Activated T-helper 1 cell treated with Interleukin-2 at 50 U/mL for 16 hours (primary cell): ENCODE data around the gene ZNF768.
"Not testable (repeated sequence)": the region's sequence is repeated elsewhere in the genome, so short reads cannot be mapped to it uniquely, and the experiment has no call there.

Experiments
- DNase-seq: peaks from one replicate; pipeline ENCODE4 v3.0.0-alpha.2; 2020; ENCODE audit warnings: low read depth

ZNF768 gene

DNA sequence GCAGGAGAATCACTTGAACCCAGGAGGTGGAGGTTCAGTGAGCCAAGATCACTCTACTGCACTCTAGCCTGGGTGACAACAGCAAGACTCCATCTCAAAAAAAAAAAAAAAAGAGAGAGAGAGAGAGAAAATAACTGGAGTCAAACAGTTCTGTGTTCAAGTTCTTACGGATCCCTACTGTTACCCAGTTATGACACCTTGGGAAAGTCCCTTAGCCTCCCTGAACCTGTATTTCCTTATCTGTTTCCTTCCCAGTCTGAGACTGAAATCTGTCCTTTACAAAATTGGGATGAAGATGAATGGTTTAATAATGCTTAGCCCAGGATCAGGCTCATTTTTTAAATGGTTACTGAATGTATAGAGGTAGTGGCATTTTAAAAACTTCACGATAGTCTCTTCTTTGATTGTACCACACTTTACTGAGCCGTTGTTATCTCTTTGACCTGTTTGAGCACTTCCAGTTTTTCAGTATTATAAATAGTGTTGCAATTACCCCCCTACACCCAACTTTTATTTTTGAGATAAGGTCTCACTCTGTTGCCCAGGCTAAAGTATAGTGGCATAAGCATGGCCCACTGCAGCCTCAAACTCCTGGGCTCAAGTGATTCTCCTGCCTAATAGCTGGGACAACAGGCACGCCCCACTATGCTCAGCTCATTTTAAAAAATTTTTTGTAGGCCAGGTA is 17.1 kb downstream of the ZNF768 start:
- no peak for DNase-seq

DNA sequence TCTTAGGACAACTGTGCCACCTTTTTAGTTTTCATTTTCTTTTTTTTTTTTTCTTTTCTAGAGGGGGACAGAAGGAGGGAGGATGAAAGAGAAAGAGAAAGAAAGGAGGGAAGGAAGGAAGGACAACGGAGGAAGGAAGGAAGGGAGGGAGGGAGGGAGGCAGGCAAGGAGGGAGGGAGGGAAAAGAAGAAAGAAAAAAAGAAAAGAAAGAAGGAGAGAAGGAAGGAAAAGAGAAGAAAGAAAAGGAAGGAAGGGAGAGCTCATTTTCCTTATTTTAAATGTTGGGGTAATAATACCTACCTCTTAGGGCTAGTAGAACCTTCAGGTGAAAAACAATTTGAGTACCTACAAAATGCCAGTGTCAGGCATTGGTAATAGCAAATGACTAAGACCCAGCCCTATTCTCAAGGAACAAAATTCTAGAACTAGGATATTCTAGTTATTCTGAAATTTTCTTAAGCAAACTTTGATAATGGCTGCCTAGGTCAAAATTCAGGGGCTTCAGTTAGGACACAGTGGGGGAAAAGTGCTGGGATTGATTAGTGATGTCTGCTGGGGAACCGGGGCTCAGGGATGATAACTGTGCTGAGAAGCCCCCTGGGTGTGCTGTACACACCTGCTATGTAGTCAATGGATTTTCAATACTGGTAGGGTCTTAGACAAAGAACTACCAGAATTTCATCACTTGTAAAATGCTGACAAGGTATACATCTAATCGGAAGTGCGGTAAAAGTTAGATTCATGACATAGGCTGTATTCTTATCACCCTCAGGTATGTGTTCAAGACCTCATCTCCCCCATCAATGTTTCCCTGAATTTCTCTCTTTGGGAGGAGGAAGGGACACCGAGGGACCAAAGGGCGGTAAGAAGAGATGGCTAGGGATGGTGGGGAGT is 22.7 kb downstream of the ZNF768 start:
- DNase-seq: no peak

DNA sequence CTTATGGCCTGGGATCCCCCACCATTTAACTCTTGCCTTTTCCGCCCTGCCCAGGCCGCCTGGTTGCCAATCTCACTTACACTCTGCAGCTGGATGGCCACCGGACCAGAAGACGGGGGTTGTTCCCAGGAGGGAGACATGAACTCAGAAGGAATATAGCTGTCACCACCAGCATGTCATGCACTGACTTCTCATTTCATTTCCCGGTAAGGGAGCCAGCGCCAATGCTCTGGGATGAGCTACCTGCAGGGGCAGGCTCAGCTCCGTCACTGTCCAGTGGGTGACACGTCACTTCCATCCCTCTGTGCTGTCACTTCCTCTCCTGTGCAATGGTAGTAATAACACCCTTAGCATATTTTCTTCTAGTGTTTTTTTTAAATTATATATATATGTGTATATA is 27.1 kb downstream of the ZNF768 start:
- no peak for DNase-seq

DNA sequence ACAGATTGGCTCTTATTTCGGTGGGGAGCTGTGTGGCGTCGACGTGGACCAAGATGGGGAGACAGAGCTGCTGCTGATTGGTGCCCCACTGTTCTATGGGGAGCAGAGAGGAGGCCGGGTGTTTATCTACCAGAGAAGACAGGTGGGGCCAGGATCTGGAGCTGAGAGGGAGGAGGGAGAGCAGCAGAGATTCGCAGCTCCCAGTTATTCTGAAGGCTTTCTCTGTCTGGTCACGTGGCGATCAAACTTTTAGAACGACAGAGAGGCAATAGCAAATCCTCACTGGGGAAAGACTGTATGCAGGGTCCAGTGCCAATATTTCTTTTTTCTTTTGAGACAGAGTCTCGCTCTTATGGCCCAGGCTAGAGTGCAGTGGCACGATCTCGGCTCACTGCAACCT is 31.7 kb downstream of the ZNF768 start:
- DNase-seq: no peak

DNA sequence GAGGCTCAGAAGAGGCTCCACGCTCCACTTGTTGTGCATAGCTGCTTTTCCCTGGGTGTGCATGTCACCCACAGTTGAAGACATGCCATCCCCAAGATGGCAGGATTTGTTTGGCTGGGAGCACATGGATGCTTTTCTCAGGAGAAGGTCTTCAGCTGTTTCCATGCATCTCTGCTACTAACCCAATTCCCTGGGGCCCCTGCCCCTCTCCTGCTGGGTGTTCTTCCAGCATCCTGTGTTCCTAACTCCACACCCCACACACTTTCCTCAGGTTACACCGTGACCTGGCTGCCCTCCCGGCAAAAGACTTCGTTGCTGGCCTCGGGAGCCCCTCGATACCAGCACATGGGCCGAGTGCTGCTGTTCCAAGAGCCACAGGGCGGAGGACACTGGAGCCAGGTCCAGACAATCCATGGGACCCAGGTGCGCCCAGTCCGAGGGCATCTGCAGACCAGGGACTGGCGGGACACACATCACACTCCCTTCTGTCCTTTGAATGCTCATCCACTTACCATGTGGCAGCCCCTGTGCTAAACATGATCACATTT is 32.4 kb downstream of the ZNF768 start:
- no peak for DNase-seq

DNA sequence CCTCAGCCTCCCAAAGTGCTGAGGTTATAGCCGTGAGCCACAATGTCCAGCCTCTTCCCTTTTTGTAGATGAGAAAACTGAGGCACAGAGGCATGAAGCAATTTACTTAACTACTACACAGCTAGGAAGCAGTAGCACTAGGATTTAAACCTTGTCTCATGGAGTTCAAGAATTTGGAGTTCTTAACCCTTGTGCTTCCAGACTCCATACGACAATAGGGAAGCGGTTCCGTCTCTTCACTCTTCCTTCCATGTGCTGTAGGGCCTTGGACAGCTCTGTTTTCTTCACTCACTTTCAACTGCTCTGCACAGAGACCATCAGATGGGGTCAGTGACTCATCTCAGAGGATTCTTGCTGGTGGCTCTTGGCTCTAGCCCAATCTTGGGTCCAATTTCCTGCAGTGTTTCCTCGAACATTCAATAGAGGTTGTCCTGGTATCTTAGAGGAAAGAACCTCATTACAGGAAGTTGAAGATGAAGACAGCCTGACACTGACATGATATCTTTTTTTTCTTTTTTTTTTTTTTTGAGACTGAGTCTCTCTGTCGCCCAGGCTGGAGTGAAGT is 34.5 kb downstream of the ZNF768 start:
- peak; percentile 13 for DNase-seq

DNA sequence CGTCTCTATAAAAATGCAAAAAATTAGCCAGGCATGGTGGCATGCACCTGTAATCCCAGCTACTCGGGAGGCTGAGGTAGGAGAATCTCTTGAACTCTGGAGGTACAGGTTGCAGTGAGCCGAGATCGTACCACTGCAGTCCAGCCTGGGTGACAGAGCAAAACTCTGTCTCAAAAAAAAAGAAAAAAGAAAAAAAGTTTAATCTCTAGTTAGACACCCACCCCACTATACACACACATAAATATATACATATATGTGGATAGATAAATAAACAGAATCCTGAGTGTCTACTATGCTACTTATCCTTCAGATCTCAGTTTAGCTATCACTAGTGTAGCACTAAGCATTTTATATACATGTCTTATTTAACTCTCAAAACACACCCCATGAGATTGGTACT is 35.1 kb downstream of the ZNF768 start:
- no peak for DNase-seq

DNA sequence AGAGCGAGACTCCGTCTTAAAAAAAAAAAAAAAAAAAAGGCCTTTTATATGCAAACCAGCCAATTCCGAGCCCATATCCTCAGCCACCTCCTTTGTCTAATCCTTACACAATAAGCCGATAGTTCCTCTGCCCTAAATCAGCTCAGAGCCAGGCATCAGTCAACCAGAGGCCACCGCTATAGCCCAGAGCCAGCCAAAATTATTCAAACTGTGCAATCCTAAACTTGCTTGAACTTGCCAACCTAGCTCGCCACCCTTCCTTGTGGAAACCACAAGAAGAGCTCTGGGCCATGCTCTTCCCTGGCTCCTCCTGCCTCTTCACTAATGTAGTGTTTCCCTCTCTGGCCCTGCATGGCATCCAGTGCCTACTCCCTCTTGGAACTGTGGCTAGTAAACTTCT is 36.2 kb downstream of the ZNF768 start:
- no peak for DNase-seq

DNA sequence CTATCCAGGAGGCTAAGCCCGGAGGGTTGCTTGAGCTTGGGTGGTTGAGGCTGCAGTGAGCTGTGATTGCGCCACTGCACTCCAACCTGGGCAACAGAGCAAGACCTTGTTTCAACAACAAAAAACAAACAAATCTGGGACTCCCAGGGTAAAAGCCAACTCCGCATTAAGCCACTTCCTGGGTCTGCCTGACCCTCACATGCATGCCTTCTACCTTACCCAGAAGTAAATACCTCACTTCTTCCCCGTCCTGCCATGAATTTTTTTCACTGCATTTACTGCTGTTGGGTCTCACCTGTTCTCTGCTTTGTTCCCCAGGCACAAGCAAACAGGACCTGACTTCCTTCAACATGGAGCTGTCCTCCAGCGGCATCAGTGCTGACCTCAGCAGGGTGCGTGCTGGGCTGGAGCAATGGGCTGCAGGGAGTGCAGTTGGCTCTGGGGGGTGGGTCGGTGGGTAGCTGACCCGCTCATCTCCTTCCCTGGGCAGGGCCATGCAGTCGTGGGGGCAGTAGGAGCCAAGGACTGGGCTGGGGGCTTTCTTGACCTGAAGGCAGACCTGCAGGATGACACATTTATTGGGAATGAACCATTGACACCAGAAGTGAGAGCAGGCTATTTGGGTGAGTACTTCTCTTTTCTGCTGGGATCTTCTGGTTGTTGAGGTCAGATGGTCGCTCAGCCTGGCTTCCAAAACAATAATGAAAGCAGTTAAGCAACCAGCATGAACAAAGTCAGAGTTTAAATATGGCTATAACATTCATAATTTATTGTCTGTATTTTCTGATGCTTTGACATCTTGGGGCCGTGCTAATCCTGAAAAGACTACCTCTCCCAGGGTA is 37.4 kb downstream of the ZNF768 start:
- DNase-seq: no peak

DNA sequence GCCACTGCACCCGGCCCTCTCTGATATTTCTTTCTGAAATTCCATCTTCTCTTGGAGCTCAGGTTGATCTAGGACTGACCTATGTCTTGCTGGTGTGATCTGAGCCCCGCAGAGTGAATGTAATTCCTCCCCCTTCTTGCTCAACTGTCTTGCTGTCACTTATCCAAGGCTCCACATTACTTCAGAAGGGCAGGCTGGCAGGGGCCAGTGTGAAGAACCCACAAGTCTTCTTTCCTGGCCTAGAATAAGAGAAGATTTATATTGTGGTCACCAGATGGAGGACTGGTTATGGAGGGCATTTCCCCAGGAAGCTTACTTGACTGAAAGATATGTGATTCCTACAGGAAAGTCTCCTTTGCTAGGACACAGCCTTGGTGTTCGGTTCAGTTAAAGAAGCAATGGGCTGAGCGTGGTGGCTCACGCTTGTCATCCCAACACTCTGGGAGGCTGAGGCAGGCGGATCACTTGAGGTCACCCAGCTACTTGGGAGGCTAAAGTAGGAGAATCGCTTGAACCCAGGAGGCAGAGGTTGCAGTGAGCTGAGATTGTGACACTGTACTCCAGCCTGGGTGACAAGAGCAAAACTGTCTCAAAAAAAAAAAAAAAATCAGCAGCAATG is 40.4 kb downstream of the ZNF768 start:
- no peak for DNase-seq

DNA sequence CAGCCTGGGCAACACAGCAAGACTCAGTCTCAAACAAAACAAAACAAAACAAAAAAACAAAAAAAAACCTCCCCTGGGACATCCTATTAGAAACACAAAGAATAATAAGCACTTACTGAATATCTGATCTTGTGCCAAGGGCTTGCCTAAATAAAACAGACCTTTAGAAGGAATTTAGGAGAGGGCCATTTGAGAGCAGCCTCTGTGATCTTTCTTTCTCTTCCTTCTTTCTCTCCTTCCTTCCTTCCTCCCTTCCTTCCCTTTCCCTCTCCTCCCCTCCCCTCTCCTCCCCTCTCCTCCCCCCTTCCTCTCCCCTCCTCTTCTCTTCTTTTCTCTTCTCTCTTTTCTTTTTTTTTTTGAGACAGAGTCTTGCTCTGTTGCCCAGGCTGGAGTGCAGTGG is 41.5 kb downstream of the ZNF768 start:
- no peak for DNase-seq

DNA sequence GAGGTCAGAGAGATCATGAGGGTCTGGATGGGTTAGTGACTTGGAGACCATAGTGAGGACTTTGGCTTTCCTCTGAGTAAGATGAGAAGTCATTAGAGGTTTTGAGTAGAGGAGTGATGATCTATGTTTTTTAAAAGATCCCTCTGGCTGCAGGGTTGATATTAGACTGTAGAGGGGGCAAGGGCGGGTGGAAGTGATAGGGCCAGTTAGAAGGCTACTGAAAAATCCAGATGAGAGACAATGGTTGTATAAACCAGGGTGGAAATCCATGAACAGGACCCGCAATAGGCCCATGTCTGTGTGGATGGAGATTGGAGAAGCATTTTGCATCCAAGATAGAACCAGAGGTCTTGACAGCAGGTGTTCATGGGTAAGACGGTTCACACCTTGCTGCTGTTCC is 44.0 kb downstream of the ZNF768 start:
- DNase-seq: no peak

DNA sequence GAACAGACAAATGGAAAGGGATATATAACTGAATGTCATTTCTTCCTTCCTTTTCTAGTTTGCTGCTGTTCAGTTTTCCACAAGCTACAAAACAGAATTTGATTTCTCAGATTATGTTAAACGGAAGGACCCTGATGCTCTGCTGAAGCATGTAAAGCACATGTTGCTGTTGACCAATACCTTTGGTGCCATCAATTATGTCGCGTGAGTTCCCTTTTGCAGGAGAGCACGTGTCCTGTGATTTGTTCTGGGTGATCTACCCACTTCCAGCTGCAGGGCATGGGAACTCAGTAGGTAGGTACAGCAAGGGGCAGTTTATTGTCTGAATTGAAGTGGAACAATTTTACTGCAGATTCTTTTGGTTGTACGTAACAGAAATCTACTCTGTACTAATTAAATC is 45.0 kb downstream of the ZNF768 start:
- no peak for DNase-seq

DNA sequence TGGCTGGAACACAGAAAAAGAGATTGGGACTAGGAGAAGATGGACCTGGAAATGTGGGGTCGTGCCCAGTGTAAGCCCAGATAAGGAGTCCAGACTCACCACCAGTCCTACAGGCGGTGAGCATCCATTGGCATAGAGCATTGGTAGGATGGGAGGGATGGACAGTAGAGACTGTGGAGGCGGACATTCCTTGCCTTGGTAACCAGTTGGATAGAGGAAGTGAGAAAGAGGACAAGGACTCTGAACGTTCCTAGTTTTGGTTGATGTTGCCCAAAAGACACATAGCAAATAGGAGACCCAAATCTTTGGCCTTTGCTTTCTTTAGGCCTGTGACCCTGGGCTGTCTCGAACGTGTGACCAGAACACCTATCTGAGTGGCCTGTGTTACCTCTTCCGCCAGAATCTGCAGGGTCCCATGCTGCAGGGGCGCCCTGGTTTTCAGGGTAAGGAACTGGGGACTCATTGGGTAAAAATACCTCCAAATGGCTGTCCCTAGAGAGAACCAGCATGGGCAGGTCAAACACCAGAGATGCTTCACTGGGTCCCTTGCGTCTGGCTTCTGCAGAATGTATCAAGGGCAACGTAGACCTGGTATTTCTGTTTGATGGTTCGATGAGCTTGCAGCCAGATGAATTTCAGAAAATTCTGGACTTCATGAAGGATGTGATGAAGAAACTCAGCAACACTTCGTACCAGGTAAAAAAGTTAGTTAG is 47.4 kb downstream of the ZNF768 start:
- no peak for DNase-seq

DNA sequence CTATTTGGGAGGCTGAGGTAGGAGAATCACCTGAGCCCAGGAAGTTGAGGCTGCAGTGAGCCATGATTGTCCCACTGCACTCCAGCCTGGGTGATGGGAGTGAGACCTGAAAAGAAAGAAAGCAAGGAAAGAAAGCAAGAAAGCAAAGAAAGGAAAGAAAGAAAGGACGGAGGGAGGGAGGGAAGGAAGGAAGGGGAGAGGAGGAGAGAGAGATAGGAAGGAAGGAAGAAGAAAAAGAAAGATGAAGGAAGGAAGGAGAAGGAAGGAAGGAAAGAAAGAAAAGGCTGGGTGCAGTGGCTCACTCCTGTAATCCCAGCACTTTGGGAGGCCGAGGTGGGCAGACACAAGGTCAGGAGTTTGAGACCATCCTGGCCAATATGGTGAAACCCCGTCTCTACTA is 48.6 kb downstream of the ZNF768 start:
- not testable (repeated sequence) for DNase-seq

DNA sequence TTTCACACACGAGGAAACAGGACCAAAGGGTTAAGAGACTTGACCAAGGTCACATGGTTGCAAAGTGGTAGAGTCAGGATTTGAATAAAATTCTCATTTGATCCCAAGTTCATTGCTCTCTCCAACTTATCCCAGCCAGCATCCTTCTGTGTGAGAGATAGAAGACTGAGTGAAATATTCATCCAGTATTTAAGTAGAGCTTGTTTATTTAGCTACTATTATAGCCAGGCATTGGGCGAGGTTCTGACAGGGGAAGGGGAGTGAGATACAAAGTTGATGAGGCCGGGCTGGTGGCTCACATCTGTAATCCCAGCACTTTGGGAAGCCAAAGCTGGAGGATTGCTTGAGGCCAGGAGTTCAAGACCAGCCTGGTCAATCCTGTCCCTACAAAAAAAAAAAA is 49.4 kb downstream of the ZNF768 start:
- DNase-seq: no peak

DNA sequence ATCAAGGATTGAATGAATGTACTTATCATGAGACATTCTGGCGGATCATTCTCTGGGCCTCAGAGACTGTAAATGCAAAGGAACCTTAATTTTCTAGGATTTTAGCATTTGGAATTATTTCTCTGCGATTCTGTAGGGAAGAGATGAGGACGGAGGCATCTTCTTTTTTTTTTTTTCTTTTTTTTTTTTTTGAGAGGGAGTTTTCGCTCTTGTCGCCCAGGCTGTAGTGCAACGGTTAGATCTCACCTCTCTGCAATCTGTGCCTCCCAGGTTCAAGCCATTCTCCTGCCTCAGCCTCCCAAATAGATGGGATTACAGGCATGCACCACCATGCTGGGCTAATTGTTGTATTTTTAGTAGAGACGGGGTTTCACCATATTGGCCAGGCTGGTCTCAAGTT is 51.7 kb downstream of the ZNF768 start:
- DNase-seq: no peak

DNA sequence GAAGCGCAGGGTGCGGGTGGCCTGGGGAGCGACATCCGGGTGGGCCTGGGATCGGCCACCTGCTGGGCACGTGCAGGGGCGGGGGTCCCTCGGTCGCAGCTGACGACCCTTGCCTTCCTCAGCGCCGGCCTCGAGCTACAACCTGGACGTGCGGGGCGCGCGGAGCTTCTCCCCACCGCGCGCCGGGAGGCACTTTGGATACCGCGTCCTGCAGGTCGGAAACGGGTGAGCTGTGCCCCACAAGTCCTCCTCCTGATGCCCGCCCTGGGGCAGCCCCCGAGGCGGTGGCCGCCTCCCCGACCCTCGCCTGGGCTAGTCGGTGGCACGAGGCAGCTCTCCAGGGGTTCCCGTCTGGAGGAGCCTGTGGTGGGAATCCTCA is 52.3 kb downstream of the ZNF768 start:
- no peak for DNase-seq
